Esophagus squamous epithelium (tissue), 5 donors: ENCODE measurements around the gene BLVRB. TPM values are rescaled to one million over a fixed set of nuclear protein-coding genes. Genes with fewer than 3 reads are reported as not detected.
"Not testable (repeated sequence)": the region's sequence is repeated elsewhere in the genome, so short reads cannot be mapped to it uniquely, and the experiment has no call there.

Source experiments
- DNase-seq: peaks from one replicate; lab custom pipeline; 2025; lab: John Stamatoyannopoulos, UW
- H3K27ac ChIP-seq, 4 donors: fragments of 200-600 bp; sonication (generic); one replicate each; pipeline ENCODE4 v1.5.1; 2016 to 2019; ENCODE audit warnings: mild to moderate bottlenecking in 1 of 4
- H3K27me3 ChIP-seq, 4 donors: fragments of 200-600 bp; sonication (generic); 1 replicate in 3 of 4; 2 replicates in 1 of 4; pipeline versions ENCODE4 v1.5.1 to v1.6.0; 2017 to 2021; ENCODE audit warnings: antibody characterized with exemption in 1 of 4
- H3K36me3 ChIP-seq, 3 donors: fragments of 200-600 bp; sonication (generic); one replicate each; pipeline ENCODE4 v1.5.1; 2016 to 2019
- H3K4me1 ChIP-seq, 3 donors: fragments of 200-600 bp; sonication (generic); one replicate each; pipeline ENCODE4 v1.5.1; 2017 to 2019
- H3K4me3 ChIP-seq, 4 donors: fragments of 200-600 bp; sonication (generic); 1 replicate in 3 of 4; 2 replicates in 1 of 4; pipeline ENCODE4 v1.5.1; 2016 to 2019; ENCODE audit warnings: mild to moderate bottlenecking in 2 of 4, moderate library complexity in 1 of 4
- H3K9me3 ChIP-seq, 3 donors: fragments of 200-600 bp; sonication (generic); one replicate each; pipeline ENCODE4 v1.5.1; 2016 to 2019
- CTCF ChIP-seq, 6 experiments: fragments of 450-650 bp in 4 of 6; fragments of 200-600 bp in 2 of 6; sonication (generic) in 2 of 6; IDR thresholded peaks; one replicate each; pipeline ENCODE4 v1.5.1; 2016 to 2019; ENCODE audit warnings: antibody characterized with exemption in 6 of 6, mild to moderate bottlenecking in 4 of 6, moderate library complexity in 4 of 6
- POLR2A ChIP-seq, 4 donors: fragments of 450-650 bp; IDR thresholded peaks; one replicate each; pipeline ENCODE4 v1.6.1; 2017; ENCODE audit warnings: antibody characterized with exemption in 4 of 4, mild to moderate bottlenecking in 4 of 4, moderate library complexity in 3 of 4
- WGBS, 2 donors: methylation state at CpG; one replicate each; pipeline ENCODE4 v1.1.5; 2018; 5-methylcytosine and 5-hydroxymethylcytosine counted together
- intact Hi-C: fragments of 100-400 bp; cut with DNase I; formaldehyde crosslinking; loops from one replicate; pipeline ENCODE4 v1.15.0; 2022
- total RNA-seq, 4 donors: library from RNA; depleted of rRNA; stranded (reverse); fragments of >200 nt; gene quantifications; one replicate each; pipeline ENCODE4 v1.1.0, GENCODE V29; 2016
- donor health status: DM: yes; HTN: yes; CAD: no.

Gene BLVRB
- total RNA-seq, 4 donors from 2014 or later, result 177 to 283 (median 236) TPM

- 32 to 67% methylated on average over 8 to 15 of the region's 25 CpGs for WGBS, 2 donors
- TF ChIP-seq CTCF (IDR thresholded peaks at IDR 0.05) (no peak), POLR2A (IDR thresholded peaks at IDR 0.05) (no peak)
- Histone ChIP-seq H3K4me1 (peaks cover 0 to 8% (median 0%) of the 10 kb centered on the region in 3 donors), H3K27me3 (peaks cover 0 to 20% (median 0%) of the 10 kb centered on the region in 4 donors), H3K9me3 (no peaks in the 10 kb centered on the region), H3K4me3 (no peak overlapping the region), H3K27ac (no peak overlapping the region), H3K36me3 (no peaks in the 10 kb centered on the region)
- intact Hi-C loops, result no loop called here
- no peak for DNase-seq
These were observed 24.3 kb upstream of the BLVRB start for GRCh38 chr19:40489882-40490230.

- H3K27ac ChIP-seq, result no peak overlapping the region
- 86 to 90% methylated on average over 2 to 3 of the region's 3 CpGs for WGBS, 2 donors
These were observed 20.5 kb upstream of the BLVRB start for GRCh38 chr19:40486017-40486416.

GRCh38 chr19:40475878-40476644 lies 10.5 kb upstream of the BLVRB start:
- WGBS, 2 donors, result 85 to 90% methylated on average over 12 to 15 of the region's 15 CpGs
- intact Hi-C loops, H3K9me3 ChIP-seq: not testable (repeated sequence)

More at GRCh38 chr19:40486017-40486416, 20.5 kb upstream of the BLVRB start:
- H3K27me3 ChIP-seq, result peaks cover 0 to 25% (median 0%) of the 10 kb centered on the region in 4 donors
- no peaks in the 10 kb centered on the region for H3K9me3 ChIP-seq
- no peak for TF ChIP-seq POLR2A (IDR thresholded peaks at IDR 0.05)
- H3K4me3 ChIP-seq, result no peak overlapping the region
- intact Hi-C loops, result no loop called here
- H3K4me1 ChIP-seq, result peaks cover 0 to 8% (median 0%) of the 10 kb centered on the region in 3 donors
- H3K36me3 ChIP-seq, result no peaks in the 10 kb centered on the region
- no peak for DNase-seq

GRCh38 chr19:40474737-40475136 lies 9.2 kb upstream of the BLVRB start:
- WGBS, 2 donors, result 80 to 89% methylated on average over 4 of the region's 4 CpGs
- Histone ChIP-seq H3K4me3 (no peak overlapping the region), H3K27ac (no peak overlapping the region), H3K36me3 (no peaks in the 10 kb centered on the region), H3K4me1 (no peaks in the 10 kb centered on the region), H3K9me3 (no peaks in the 10 kb centered on the region), H3K27me3 (no peaks in the 10 kb centered on the region)
- no peak for DNase-seq
- intact Hi-C loops, result no loop called here
- TF ChIP-seq POLR2A (IDR thresholded peaks at IDR 0.05), result no peak
- TF ChIP-seq CTCF (IDR thresholded peaks at IDR 0.05), result no peak

More at GRCh38 chr19:40475878-40476644, 10.5 kb upstream of the BLVRB start:
- not testable (repeated sequence) for H3K36me3 ChIP-seq, H3K27me3 ChIP-seq, H3K4me1 ChIP-seq, H3K27ac ChIP-seq, H3K4me3 ChIP-seq, DNase-seq

- no peak for TF ChIP-seq CTCF (IDR thresholded peaks at IDR 0.05)
- TF ChIP-seq POLR2A (IDR thresholded peaks at IDR 0.05), result no peak
- no peak for DNase-seq
- H3K36me3 ChIP-seq, result no peaks in the 10 kb centered on the region
- 91 to 92% methylated on average over 4 to 11 of the region's 13 CpGs for whole genome bisulfite sequencing, 2 donors
- peaks cover 0 to 2% (median 0%) of the 10 kb centered on the region in 4 donors for H3K27me3 ChIP-seq
- intact Hi-C loops, result no loop called here
- peaks cover 0 to 3% (median 2%) of the 10 kb centered on the region in 3 donors for H3K4me1 ChIP-seq
- no peak overlapping the region for H3K27ac ChIP-seq
- no peak overlapping the region for H3K4me3 ChIP-seq
- H3K9me3 ChIP-seq, result no peaks in the 10 kb centered on the region
These were observed 7.0 kb upstream of the BLVRB start for GRCh38 chr19:40472516-40472915.

- H3K27me3 ChIP-seq, result peaks cover 0 to 7% (median 0%) of the 10 kb centered on the region in 4 donors
- 96 to 100% methylated on average over 3 of the region's 3 CpGs for WGBS, 2 donors
These were observed 5.6 kb upstream of the BLVRB start for GRCh38 chr19:40471111-40471510.

More at GRCh38 chr19:40471111-40471510, 5.6 kb upstream of the BLVRB start:
- no peak for DNase-seq
- no peak for TF ChIP-seq POLR2A (IDR thresholded peaks at IDR 0.05)
- TF ChIP-seq CTCF (IDR thresholded peaks at IDR 0.05), result no peak
- Histone ChIP-seq H3K36me3 (no peaks in the 10 kb centered on the region), H3K9me3 (no peaks in the 10 kb centered on the region), H3K4me3 (no peak overlapping the region), H3K4me1 (peaks cover 12 to 15% (median 13%) of the 10 kb centered on the region in 3 donors), H3K27ac (no peak overlapping the region)
- intact Hi-C loops, result no loop called here
